ENCODE measurements around the gene ASF1A. TPM values are rescaled to one million over a fixed set of nuclear protein-coding genes. Genes with fewer than 3 reads are reported as not detected.

The ASF1A gene
- total RNA-seq, 1 experiment from 2014 or later: 34.4 TPM

GRCh38 chr6:118893064-118893806, 717 bp upstream of the ASF1A start:
- H4K91ac ChIP-seq (ENCODE audit: insufficient read length, low read depth, low read length): no peak overlapping the region
- no peak for TF ChIP-seq CTCF (conservative IDR thresholded peaks at IDR 0.05)
- H3T11ph ChIP-seq (ENCODE audit: low read length): no peak overlapping the region
- H3K27ac ChIP-seq (ENCODE audit: insufficient read length, low read depth, low read length): peak overlapping the region; percentile 95
- no peak overlapping the region for H2BK12ac ChIP-seq (ENCODE audit: insufficient read length, low read depth, low read length)
- H3K9ac ChIP-seq (ENCODE audit: extremely low read depth, insufficient read length, low read length): peak overlapping the region; percentile 89
- peak overlapping the region; percentile 42; the same call in 1 of the 2 replicates for H3K14ac ChIP-seq (ENCODE audit: insufficient read depth, low read length)
- no CpG with 5 or more reads among the region's 18 CpGs for WGBS (ENCODE audit: extremely low coverage, insufficient read length, low lambda C conversion rate)
- no peaks in the 10 kb centered on the region for H3K23me2 ChIP-seq (ENCODE audit: insufficient read length, low read depth, low read length, poor library complexity, severe bottlenecking)
- H4K5ac ChIP-seq (ENCODE audit: insufficient read length, low read depth, low read length): peak overlapping the region; percentile 87
- H3K9me3 ChIP-seq (ENCODE audit: control insufficient read depth, low read depth, low read length): no peaks in the 10 kb centered on the region
- H3K79me1 ChIP-seq (ENCODE audit: insufficient read depth, low read depth, low read length, poor library complexity, severe bottlenecking): no peaks in the 10 kb centered on the region
- peak overlapping the region; percentile 34 for H2AFZ ChIP-seq (ENCODE audit: low read length)
- Mint-ChIP-seq H3K4me3 (peak overlapping the region; percentile 87 to 97), H3K27me3 (ENCODE audit: low read depth) (no peaks in the 10 kb centered on the region), H3K9me3 (0 out of 5 replicates have a peak, but pooled peaks cover 0 to 2% of the 10 kb centered on the region in 2 experiments), H3K4me1 (peaks cover 25 to 35% of the 10 kb centered on the region in 2 experiments), H3K27ac (peak overlapping the region; percentile 98 to 99 (median 98)), H3K36me3 (ENCODE audit: insufficient read depth in 1 of 3, low read depth in 3 of 3) (peaks cover 7 to 8% (median 7%) of the 10 kb centered on the region in 3 experiments; a peak in 6 of 7 replicates)
- no peaks in the 10 kb centered on the region for H3K27me3 ChIP-seq (ENCODE audit: insufficient read depth, low read length)
- H2BK5ac ChIP-seq (ENCODE audit: insufficient read length, low read length): peak overlapping the region; percentile 80
- no peak overlapping the region for H2AK5ac ChIP-seq (ENCODE audit: insufficient read length, low read length)
- H3K4ac ChIP-seq (ENCODE audit: low read depth, low read length): no peak overlapping the region; the same call in 1 of the 2 replicates
- H3K79me2 ChIP-seq (ENCODE audit: insufficient read depth, low read length): peaks cover 9% of the 10 kb centered on the region; the same call in 1 of the 2 replicates
- H3K18ac ChIP-seq (ENCODE audit: insufficient read length, low read depth, low read length): peak overlapping the region; percentile 61
- no peak overlapping the region for H2BK20ac ChIP-seq (ENCODE audit: low read depth, low read length, poor library complexity, severe bottlenecking)
- no peaks in the 10 kb centered on the region for H4K20me1 ChIP-seq (ENCODE audit: control insufficient read depth, insufficient read depth, insufficient read length)
- no peak overlapping the region for H2BK15ac ChIP-seq (ENCODE audit: low read depth, low read length)
- no peak overlapping the region for H3K56ac ChIP-seq (ENCODE audit: insufficient read length, low read depth, low read length)
- no peaks in the 10 kb centered on the region for H3K4me1 ChIP-seq (ENCODE audit: insufficient read depth, low read length)
- H2BK120ac ChIP-seq (ENCODE audit: low read depth, low read length, poor library complexity, severe bottlenecking): no peak overlapping the region
- no peak overlapping the region for H4K8ac ChIP-seq (replicated peaks; ENCODE audit: insufficient read length, low read depth, low read length)
- peak overlapping the region; percentile 89 for H3K4me2 ChIP-seq (ENCODE audit: insufficient read depth, insufficient read length, low read length)
- peak; percentile 41 for DNase-seq
- no peak overlapping the region for H3K23ac ChIP-seq (ENCODE audit: insufficient read length, low read depth, low read length)
